ENCODE data around the gene SKA2.
"Not testable (repeated sequence)": the region's sequence is repeated elsewhere in the genome, so short reads cannot be mapped to it uniquely, and the experiment has no call there.

Gene SKA2

GRCh38 chr17:59151006-59151405, 4.0 kb downstream of the SKA2 start:
- no peak for DNase-seq

- no peak for DNase-seq
Measured at GRCh38 chr17:59149841-59150511, 5.0 kb downstream of the SKA2 start.

GRCh38 chr17:59149051-59149450, 5.9 kb downstream of the SKA2 start:
- DNase-seq = no peak

GRCh38 chr17:59145571-59146096, 9.4 kb downstream of the SKA2 start:
- no peak for DNase-seq

- DNase-seq = no peak
Measured at GRCh38 chr17:59141860-59142259, 13.1 kb downstream of the SKA2 start.

GRCh38 chr17:59139939-59140338, 15.0 kb downstream of the SKA2 start:
- no peak for DNase-seq

GRCh38 chr17:59138339-59138738, 16.6 kb downstream of the SKA2 start:
- not testable (repeated sequence) for DNase-seq

GRCh38 chr17:59131131-59131530, 23.9 kb downstream of the SKA2 start:
- DNase-seq = no peak

GRCh38 chr17:59129814-59130213, 25.2 kb downstream of the SKA2 start:
- no peak for DNase-seq

- DNase-seq = no peak
Measured at GRCh38 chr17:59126809-59127417, 28.1 kb downstream of the SKA2 start.

GRCh38 chr17:59124665-59125064, 30.3 kb downstream of the SKA2 start:
- no peak for DNase-seq

- DNase-seq = no peak
Measured at GRCh38 chr17:59121901-59122480, 33.0 kb downstream of the SKA2 start.

- no peak for DNase-seq
Measured at GRCh38 chr17:59115474-59115873, 39.5 kb downstream of the SKA2 start.

GRCh38 chr17:59111539-59111938, 43.4 kb downstream of the SKA2 start:
- DNase-seq = no peak

GRCh38 chr17:59110973-59111372, 44.0 kb downstream of the SKA2 start:
- no peak for DNase-seq

- DNase-seq = no peak
Measured at GRCh38 chr17:59108400-59109102, 46.4 kb downstream of the SKA2 start.

GRCh38 chr17:59107306-59107670, 47.7 kb downstream of the SKA2 start:
- no peak for DNase-seq

- DNase-seq = peak; percentile 98
Measured at GRCh38 chr17:59106463-59107305, 48.3 kb downstream of the SKA2 start, which contains the start of gene TRIM37. Gene TRIM37 (minus strand): TSS chr17:59106880. CDS start chr17:59106461, 419 bp downstream.

GRCh38 chr17:59105852-59106462, 49.0 kb downstream of the SKA2 start:
- DNase-seq = peak; percentile 75

- no peak for DNase-seq
Measured at GRCh38 chr17:59101178-59101577, 53.8 kb downstream of the SKA2 start.

GRCh38 chr17:59097876-59098275, 57.1 kb downstream of the SKA2 start:
- no peak for DNase-seq
